GM19372 (cell line): ENCODE data around the gene SPINK1.
"Not testable (repeated sequence)": the region's sequence is repeated elsewhere in the genome, so short reads cannot be mapped to it uniquely, and the experiment has no call there.

Experiments
- ATAC-seq: cut with Tn5 transposase; IDR thresholded peaks from one replicate; pipeline ENCODE4 v1.9.1; 2021; ENCODE audit warnings: mild to moderate bottlenecking, low read depth, moderate library complexity; ENCODE audit not compliant: unreplicated experiment

Gene SPINK1

GRCh38 chr5:147809830-147810666, 21.4 kb downstream of the SPINK1 start:
- ATAC-seq, result no peak

DNA sequence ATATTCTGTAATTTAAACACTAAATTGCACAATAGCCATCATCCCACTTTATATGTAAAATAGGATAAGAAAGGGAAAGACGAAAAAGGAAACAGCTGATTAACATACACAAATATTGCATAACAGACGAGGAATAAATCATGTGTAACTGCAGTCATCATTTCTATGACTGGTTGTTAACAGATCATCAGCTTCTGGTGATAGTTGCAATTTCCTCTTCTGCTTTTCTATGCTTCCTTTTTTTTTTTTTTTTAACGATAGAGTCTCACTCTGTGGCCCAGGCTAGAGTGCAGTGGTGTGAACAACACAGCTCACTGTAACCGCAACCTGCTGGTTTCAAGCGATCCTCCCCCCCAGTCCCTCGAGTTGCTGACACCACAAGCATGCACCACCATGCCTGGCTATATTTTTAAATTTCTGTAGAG, 26.4 kb downstream of the SPINK1 start:
- ATAC-seq, result peak; percentile 52

DNA sequence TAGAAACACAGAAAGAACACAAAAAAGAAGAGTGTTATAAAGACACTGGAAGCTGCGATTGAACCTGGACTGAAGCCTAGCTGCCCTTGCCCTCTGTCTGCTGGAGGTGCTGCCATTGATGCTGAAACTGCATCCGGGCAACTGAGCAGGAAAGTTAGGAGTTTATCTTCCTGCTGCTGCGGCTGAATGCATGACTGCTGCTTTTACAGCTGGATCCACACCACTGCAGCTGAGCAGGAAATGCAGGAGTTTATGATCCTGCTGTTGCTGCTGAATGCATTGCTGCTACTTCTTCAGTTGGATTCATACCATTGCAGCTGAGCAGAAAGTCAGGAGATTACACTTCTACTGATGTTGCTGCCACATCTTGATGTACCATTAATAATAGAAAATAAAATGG, 27.1 kb downstream of the SPINK1 start:
- ATAC-seq, result no peak

DNA sequence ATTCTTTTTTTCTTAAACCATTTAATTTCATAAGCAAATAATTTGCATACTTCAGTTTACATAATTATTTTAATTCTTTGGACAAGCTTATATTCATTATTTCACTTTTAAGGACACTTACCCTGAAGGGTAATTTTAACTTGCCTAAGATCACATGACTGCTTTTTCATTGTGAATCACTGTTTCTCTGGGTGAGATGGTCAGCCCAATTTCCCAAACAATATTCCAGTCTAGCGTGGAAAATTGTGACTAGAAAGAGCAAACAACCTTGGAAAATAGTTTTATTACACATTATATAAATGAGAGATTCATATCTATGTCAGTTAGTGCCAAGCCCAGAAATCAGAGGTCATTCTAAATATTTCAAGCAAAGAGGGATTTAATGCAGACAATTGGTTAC, 27.5 kb downstream of the SPINK1 start:
- no peak for ATAC-seq

DNA sequence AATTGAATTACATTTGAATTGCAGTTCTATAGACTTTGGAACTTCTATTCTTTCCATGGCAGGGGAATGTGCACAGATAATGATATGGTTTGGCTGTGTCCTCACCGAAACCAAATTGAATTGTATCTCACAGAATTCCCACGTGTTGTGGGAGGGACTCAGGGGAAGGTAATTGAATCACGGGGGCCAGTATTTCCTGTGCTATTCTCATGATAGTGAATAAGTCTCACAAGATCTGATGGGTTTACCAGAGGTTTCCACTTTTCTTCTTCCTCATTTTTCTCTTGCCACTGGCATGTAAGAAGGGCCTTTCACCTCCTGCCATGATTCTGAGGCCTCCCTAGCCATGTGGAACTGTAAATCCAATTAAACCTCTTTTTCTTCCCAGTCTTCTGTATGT, 28.3 kb downstream of the SPINK1 start:
- ATAC-seq, result not testable (repeated sequence)

DNA sequence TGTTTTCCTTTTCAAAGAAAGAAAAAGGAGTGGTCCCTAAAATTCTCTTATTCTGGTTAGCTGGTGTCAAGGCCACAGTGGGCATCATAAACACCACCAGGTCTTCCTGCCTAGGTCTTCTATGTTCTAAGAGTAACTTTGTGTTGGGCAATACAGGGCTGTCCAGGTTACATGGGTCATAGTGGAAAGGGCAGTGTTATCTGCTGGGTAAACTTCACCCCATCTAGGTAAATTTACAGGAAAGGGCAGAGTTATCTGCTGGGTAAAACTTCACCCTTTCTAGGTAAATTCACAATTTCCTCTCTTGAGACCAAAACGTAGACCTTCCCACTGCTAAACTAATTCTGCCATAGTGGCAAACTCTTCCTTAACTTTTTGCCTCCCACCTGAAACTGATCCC, 30.0 kb downstream of the SPINK1 start:
- ATAC-seq, result no peak

DNA sequence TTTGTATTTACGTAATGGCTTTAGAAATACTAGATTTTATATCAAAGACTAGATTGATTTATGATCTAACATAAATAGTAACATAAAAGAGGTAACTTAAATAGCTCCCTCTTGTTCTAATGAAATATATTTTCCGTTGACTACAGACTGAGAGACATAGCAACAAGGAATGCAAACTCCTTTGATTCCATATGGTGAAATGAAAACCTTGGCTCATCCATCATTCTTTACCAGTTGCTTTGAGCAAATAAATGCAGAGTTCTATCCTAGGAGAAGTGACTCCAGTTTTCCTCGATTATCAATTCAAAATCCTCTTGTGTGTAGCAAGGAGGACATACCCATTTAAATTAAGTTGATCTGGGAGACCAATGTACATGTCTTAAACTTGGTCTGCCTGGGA, 31.0 kb downstream of the SPINK1 start:
- no peak for ATAC-seq

DNA sequence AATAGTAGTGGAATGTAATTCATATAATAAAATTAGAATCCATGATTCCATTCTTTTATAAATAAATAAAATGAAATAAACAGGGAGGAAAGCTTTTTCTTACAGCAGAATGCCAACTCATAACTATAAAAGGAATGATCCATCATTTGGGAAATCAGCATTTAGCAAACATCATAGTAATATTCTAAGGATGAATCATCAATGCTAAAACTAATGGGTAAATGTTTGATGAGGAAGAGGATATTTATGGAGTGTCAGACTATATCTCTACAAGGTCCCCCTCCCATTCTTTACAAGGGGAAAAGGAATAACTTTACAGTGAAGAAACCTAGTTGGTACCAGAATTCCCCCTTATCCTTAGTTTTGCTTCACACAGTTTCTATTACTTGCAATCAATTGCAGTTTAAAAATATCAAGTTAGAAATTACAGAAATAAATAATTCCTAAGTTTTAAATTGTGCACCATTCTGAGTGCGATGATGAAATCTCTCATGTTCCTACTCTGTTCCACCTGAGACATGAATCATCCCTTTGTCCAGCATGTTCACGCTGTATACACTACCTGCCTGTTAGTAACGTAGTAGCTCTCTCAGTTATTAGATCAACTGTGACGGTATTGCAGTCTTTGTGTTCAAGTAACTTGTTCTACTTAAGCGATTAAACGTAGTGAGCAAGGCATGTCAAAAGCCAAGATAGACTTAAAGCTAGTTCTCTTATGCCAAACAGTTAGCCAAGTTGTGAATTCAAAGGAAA, 34.7 kb downstream of the SPINK1 start:
- no peak for ATAC-seq

DNA sequence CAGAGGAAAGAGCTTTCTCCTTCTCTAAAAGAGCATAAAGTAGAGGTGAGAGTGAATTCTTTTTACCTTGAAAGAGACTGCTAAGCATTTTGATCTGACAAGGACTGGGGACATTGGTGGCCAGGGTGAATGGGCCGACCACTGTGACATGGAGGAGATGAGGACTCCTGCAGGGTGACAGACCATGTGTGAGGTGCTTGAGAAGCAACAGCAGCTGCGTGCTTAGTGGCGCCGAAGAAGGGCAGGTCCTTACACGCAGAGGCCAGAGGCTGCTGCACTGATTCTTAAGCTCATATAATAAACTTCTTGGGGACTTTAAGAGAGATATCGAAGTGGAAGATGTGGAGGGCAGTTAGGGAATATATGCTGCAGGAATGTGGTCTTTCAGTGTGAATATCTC, 40.3 kb downstream of the SPINK1 start:
- ATAC-seq, result no peak

GRCh38 chr5:147789820-147790219, 41.7 kb downstream of the SPINK1 start:
- no peak for ATAC-seq

GRCh38 chr5:147788023-147788422, 43.4 kb downstream of the SPINK1 start:
- ATAC-seq, result no peak

DNA sequence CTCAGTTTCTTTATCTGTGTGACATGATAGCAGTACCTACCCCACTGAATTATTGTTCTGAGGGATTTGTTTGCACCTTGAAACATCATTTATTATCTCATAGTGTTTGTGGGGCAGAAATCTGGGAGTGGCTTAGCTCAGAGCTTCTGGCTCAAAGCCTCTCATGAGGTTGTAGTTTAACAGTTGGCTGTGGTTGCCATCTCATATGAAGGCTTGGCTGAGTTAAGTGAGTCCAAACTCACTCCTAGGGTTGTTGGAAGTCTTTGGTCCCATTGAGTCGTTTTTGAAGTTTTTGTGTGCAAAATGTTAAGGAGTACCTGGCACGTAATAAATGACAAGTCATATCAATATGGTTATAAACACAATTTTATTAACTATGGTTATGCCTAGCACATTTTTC, 45.3 kb downstream of the SPINK1 start:
- no peak for ATAC-seq

DNA sequence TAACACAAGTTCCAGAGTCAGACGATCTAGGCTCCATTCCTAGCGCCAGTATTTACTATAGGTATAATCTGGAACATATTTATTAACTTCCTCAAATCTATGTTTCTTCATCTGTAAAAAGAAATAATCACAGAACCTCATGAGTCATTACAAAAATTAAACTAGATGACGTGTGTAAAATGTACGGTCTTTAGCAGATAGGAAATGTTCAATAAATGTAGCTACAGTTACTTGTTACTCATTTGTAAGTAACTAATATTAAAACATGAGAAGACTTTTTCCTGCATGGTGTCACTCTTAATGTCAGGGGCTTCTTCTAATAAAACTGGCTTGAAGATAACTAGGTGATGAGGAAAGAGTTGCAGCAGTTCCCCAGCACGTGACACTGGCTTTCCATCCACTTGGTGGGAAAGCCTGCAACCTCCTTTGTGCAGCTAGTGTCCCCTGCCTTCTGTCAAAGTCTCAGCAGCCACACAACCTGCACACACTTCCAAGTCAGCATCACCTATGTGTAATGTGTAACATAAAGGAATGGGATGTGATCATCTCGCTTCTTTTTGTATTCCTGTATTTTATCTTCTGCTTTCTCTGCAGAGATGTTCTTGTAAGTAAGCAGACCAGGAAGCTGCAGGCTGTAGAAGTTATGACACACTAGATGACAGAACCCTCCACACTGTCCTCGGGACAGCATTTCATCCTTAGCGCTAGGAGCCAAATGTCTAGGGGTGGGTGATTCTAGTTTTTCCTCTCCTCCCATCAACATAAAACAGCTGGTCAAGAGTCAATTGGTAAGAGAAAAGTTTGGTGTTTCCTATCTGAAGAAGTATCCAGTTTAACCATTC, 47.1 kb downstream of the SPINK1 start:
- no peak for ATAC-seq

GRCh38 chr5:147782110-147783028, 49.1 kb downstream of the SPINK1 start, which contains the start of gene JAKMIP2:
JAKMIP2 (minus strand) TSS chr5:147782728; CDS start chr5:147671806, 110,922 bp downstream.
- peak; percentile 58 for ATAC-seq

DNA sequence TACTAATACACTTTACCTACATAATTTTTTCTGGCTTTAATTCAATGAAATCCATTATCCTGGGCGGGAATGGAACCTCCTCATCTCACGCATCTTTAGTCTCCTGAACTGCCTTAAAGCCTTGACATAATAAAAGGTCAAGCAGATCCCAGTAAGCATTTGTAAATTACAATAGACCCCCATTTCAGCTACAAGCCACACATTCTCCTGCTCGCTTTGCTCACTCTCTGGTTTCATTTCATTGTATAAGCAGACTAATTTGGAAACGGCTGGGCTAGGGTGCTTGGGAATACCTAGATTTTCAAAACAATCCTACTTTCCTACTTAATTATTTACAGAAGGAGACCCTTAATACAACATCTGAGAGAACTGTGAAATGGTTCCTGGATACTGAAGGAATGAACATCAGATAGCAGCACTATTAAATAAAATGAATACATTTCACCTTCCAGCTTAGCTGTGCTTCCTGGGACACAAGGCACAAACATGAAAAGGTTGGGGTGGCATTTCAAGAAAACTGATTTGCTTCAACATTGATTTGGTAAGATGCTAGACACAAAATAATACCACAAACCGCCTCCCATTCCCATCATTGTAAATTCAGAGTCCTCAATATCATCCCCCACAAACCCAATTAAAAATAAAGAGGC, 50.4 kb downstream of the SPINK1 start:
- no peak for ATAC-seq

- ATAC-seq, result no peak
Measured at GRCh38 chr5:147779694-147780093, 51.8 kb downstream of the SPINK1 start.

- ATAC-seq, result no peak
Measured at GRCh38 chr5:147776989-147777388, 54.5 kb downstream of the SPINK1 start.
